Measurements from ENCODE around the gene ADAMTS14. TPM values are rescaled to one million over a fixed set of nuclear protein-coding genes. Genes with fewer than 3 reads are reported as not detected.

ADAMTS14 gene
- total RNA-seq, 1 experiment from 2014 or later: not detected

DNA sequence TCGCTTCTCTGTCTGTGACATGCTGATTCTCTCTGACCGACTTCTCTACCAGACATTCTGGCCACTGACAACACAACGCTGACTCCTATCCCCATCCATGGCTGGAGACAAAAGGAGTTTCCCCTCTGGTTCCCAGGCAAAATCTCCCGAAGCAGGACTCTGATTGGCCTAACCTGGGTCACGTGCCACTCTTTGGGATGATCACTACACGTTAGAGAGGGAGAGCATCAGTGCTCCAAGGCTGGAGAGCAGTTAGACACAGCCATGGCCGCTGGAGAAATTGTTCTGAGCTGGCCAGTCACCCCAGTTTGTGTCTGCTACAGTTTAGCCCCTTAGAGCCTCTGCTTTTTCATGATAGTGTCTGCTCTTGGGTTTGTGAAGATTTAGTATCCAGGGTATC, 38.9 kb downstream of the ADAMTS14 start:
- intact Hi-C loops (cut with micrococcal nuclease; ENCODE audit: unreplicated experiment): no loop called here
- H3K4me3 ChIP-seq (ENCODE audit: low read depth, low read length): no peak overlapping the region
- BruUV-seq (replicated peaks): no TSS peak
- H3K4me1 ChIP-seq: peaks cover 12% of the 10 kb centered on the region
- H3K27me3 ChIP-seq (replicated peaks; ENCODE audit: control insufficient read depth, insufficient read depth, low read length): no peaks in the 10 kb centered on the region
- no peaks in the 10 kb centered on the region for H3K9me3 Mint-ChIP-seq (ENCODE audit: unreplicated experiment)
- H3K36me3 Mint-ChIP-seq (ENCODE audit: insufficient read depth, unreplicated experiment): no peaks in the 10 kb centered on the region
- TF ChIP-seq, protein P1, sequence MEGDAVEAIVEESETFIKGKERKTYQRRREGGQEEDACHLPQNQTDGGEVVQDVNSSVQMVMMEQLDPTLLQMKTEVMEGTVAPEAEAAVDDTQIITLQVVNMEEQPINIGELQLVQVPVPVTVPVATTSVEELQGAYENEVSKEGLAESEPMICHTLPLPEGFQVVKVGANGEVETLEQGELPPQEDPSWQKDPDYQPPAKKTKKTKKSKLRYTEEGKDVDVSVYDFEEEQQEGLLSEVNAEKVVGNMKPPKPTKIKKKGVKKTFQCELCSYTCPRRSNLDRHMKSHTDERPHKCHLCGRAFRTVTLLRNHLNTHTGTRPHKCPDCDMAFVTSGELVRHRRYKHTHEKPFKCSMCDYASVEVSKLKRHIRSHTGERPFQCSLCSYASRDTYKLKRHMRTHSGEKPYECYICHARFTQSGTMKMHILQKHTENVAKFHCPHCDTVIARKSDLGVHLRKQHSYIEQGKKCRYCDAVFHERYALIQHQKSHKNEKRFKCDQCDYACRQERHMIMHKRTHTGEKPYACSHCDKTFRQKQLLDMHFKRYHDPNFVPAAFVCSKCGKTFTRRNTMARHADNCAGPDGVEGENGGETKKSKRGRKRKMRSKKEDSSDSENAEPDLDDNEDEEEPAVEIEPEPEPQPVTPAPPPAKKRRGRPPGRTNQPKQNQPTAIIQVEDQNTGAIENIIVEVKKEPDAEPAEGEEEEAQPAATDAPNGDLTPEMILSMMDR (IDR thresholded peaks at IDR 0.05; ENCODE audit: insufficient read depth in 1 of 2, low read depth in 1 of 2, low read length in 1 of 2, severe bottlenecking in 1 of 2, unreplicated experiment in 1 of 2): no peak
- DNase-seq: no peak
- no peaks in the 10 kb centered on the region for H3K36me3 ChIP-seq (ENCODE audit: control insufficient read depth, insufficient read depth, low read length)
- H3K27me3 Mint-ChIP-seq (ENCODE audit: insufficient read depth, unreplicated experiment): no peaks in the 10 kb centered on the region
- no peak overlapping the region for H3K27ac Mint-ChIP-seq (ENCODE audit: unreplicated experiment)
- H3K4me1 Mint-ChIP-seq (ENCODE audit: low read depth, unreplicated experiment): peaks cover 11% of the 10 kb centered on the region
- H3K4me3 Mint-ChIP-seq (ENCODE audit: unreplicated experiment): no peak overlapping the region
- POLR2A ChIA-PET: no interaction called here
- CTCF ChIA-PET: no interaction called here
- no peaks in the 10 kb centered on the region for H3K9me3 ChIP-seq

DNA sequence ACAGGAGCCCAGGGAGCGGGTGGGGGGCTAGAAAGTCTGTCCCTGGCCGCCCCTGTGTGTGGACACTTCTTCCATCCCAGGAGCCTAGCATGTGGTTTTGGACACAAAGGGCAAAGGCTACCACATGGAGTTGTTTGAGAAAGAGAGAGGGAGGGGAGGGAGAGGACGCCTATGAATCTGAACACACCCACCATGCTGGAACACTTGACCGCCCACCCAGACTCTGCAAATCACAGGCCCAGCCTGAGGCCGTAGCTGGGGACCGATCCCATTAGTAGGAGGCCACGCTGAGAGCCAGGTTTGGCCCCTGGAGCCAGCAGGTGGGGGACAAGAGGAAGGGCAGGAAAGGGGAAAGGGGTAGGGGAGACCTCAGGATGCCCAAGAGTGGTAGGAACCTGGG, 39.6 kb downstream of the ADAMTS14 start:
- no TSS peak for BruUV-seq (replicated peaks)
- peaks cover 19% of the 10 kb centered on the region for H3K4me1 Mint-ChIP-seq (ENCODE audit: low read depth, unreplicated experiment)
- no peak for DNase-seq
- no peak overlapping the region for H3K4me3 Mint-ChIP-seq (ENCODE audit: unreplicated experiment)
- no peaks in the 10 kb centered on the region for H3K27me3 ChIP-seq (replicated peaks; ENCODE audit: control insufficient read depth, insufficient read depth, low read length)
- no peaks in the 10 kb centered on the region for H3K36me3 Mint-ChIP-seq (ENCODE audit: insufficient read depth, unreplicated experiment)
- no peaks in the 10 kb centered on the region for H3K9me3 Mint-ChIP-seq (ENCODE audit: unreplicated experiment)
- H3K36me3 ChIP-seq (ENCODE audit: control insufficient read depth, insufficient read depth, low read length): no peaks in the 10 kb centered on the region
- H3K4me1 ChIP-seq: peaks cover 17% of the 10 kb centered on the region
- no peaks in the 10 kb centered on the region for H3K9me3 ChIP-seq
- intact Hi-C loops (cut with micrococcal nuclease; ENCODE audit: unreplicated experiment): no loop called here
- TF ChIP-seq, protein P1 (IDR thresholded peaks at IDR 0.05; ENCODE audit: insufficient read depth in 1 of 2, low read depth in 1 of 2, low read length in 1 of 2, severe bottlenecking in 1 of 2, unreplicated experiment in 1 of 2): no peak
- H3K4me3 ChIP-seq (ENCODE audit: low read depth, low read length): no peak overlapping the region
- no peaks in the 10 kb centered on the region for H3K27me3 Mint-ChIP-seq (ENCODE audit: insufficient read depth, unreplicated experiment)
- CTCF ChIA-PET: no interaction called here
- no peak overlapping the region for H3K27ac Mint-ChIP-seq (ENCODE audit: unreplicated experiment)
- POLR2A ChIA-PET: no interaction called here

DNA sequence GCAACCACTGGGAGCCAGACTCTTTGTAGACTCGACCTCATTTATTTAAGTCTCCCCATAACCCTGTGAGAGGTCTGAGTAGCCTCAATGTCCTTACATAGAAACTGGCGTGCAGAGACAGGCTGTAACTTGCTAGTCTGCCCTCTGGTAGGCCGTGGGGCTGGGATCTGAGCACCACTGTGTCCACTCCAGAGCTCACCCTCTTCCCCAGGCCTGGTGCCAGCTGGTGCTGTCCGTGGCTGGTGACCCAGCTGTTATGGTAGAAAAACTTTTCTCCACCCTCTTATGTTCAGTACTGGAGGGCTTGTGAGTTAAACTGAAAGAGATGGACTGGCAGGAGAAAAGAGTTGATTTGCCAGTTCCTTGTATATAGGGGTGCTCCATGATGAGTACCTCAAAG, 41.9 kb downstream of the ADAMTS14 start:
- Mint-ChIP-seq H3K27ac (ENCODE audit: unreplicated experiment) (no peak overlapping the region), H3K4me1 (ENCODE audit: low read depth, unreplicated experiment) (peaks cover 20% of the 10 kb centered on the region), H3K27me3 (ENCODE audit: insufficient read depth, unreplicated experiment) (no peaks in the 10 kb centered on the region), H3K4me3 (ENCODE audit: unreplicated experiment) (no peak overlapping the region), H3K36me3 (ENCODE audit: insufficient read depth, unreplicated experiment) (no peaks in the 10 kb centered on the region), H3K9me3 (ENCODE audit: unreplicated experiment) (no peaks in the 10 kb centered on the region)
- intact Hi-C loops (cut with micrococcal nuclease; ENCODE audit: unreplicated experiment): no loop called here
- POLR2A ChIA-PET: no interaction called here
- H3K4me3 ChIP-seq (ENCODE audit: low read depth, low read length): no peak overlapping the region
- no peaks in the 10 kb centered on the region for H3K27me3 ChIP-seq (replicated peaks; ENCODE audit: control insufficient read depth, insufficient read depth, low read length)
- H3K4me1 ChIP-seq: peaks cover 17% of the 10 kb centered on the region
- CTCF ChIA-PET: no interaction called here
- no TSS peak for BruUV-seq (replicated peaks)
- no peaks in the 10 kb centered on the region for H3K9me3 ChIP-seq
- H3K36me3 ChIP-seq (ENCODE audit: control insufficient read depth, insufficient read depth, low read length): no peaks in the 10 kb centered on the region
- TF ChIP-seq, protein P1 (IDR thresholded peaks at IDR 0.05; ENCODE audit: insufficient read depth in 1 of 2, low read depth in 1 of 2, low read length in 1 of 2, severe bottlenecking in 1 of 2, unreplicated experiment in 1 of 2): no peak
- no peak for DNase-seq

All from Caco-2 (cell line).